Measurements from ENCODE around the gene PTPRQ.

GRCh38 chr12:80442426-80443222 lies 1.4 kb upstream of the PTPRQ start:
- TF ChIP-seq USF2 (IDR thresholded peaks at IDR 0.05; ENCODE audit: borderline replicate concordance, low read depth, low read length): no peak
- TF ChIP-seq GABPA (IDR thresholded peaks at IDR 0.05; ENCODE audit: low read depth): no peak
- TF ChIP-seq CTCF (IDR thresholded peaks at IDR 0.05): no peak
- no peak for TF ChIP-seq RAD21 (IDR thresholded peaks at IDR 0.05; ENCODE audit: low read length)
- TF ChIP-seq NFIC (IDR thresholded peaks at IDR 0.05; ENCODE audit: borderline replicate concordance): no peak

All from SK-N-SH (cell line).